Stimulated activated CD8-positive, alpha-beta memory T cell treated with anti-CD3 and anti-CD28 coated beads, Interleukin-4, amount 100 ng/mL, for 1 hour (primary cell): ENCODE data around the gene UNCX.
"Not testable (repeated sequence)": the region's sequence is repeated elsewhere in the genome, so short reads cannot be mapped to it uniquely, and the experiment has no call there.

Experiments
- DNase-seq, 2 donors: peaks; one replicate each; pipeline ENCODE4 v3.0.0-alpha.2; 2020; ENCODE audit warnings: low read depth in 2 of 2, low spot score in 1 of 2

UNCX gene

DNA sequence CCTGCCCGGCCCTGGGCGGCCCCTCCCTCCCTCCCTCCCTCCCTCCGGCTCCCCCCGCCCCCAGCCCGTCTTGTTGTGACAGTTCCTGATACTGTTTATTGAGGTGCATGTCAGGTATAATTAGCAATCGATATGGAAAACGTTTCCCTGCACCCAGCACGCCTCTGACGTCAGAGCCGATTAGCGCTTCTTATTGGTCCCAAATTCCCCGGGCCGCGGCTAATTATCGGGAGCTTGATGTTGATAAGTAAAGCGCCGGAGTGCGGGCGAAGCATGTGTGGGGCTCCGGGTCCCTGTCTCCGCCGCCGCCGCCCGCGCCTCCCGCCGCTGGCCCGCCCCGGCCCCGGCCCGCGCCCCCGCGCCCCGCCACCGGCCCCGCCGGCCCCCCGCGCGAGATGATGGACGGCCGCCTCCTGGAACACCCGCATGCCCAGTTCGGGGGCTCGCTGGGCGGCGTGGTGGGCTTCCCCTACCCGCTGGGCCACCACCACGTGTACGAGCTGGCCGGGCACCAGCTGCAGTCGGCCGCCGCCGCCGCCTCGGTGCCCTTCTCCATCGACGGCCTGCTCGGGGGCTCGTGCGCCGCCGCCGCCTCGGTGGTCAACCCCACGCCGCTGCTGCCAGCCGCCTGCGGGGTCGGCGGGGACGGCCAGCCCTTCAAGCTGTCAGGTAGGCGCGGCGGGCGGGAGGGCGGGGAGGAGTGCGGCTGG lies at the start of gene UNCX:
TSS of gene UNCX (plus strand) at position 250 of the 710 bp plus-strand sequence. CDS start at position 396, 146 bp downstream.
- DNase-seq = no peak

- no peak for DNase-seq
These were observed 45.5 kb upstream of the UNCX start for GRCh38 chr7:1187127-1187526.

GRCh38 chr7:1188720-1189294 lies 43.9 kb upstream of the UNCX start:
- no peak for DNase-seq

DNA sequence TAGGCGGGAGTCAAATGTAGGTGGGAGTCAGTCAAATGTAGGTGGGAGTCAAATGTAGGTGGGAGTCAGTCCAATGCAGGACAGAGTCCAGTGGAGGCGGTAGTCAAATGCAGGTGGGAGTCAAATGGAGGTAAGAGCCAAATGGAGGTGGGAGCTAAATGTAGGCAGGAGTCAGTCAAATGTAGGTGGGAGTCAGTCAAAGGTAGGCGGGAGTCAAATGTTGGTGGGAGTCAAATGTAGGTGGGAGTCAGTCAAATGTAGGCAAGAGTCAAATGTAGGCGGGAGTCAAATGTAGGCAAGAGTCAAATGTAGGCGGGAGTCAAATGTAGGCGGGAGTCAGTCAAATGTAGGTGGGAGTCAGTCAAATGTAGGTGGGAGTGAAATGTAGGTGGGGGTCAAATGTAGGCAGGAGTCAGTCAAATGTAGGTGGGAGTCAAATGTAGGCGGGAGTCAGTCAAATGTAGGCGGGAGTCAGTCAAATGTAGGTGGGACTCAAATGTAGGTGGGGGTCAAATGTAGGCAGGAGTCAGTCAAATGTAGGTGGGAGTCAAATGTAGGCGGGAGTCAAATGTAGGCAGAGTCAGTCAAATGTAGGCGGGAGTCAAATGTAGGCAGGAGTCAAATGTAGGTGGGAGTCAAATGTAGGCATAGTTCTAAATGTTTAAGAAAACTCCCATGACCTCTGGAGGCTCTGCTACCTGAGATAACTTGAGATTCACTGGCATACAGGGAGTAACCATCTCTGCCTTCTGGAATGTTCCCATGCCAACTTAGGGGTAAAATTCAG lies 42.5 kb upstream of the UNCX start:
- DNase-seq = no peak

DNA sequence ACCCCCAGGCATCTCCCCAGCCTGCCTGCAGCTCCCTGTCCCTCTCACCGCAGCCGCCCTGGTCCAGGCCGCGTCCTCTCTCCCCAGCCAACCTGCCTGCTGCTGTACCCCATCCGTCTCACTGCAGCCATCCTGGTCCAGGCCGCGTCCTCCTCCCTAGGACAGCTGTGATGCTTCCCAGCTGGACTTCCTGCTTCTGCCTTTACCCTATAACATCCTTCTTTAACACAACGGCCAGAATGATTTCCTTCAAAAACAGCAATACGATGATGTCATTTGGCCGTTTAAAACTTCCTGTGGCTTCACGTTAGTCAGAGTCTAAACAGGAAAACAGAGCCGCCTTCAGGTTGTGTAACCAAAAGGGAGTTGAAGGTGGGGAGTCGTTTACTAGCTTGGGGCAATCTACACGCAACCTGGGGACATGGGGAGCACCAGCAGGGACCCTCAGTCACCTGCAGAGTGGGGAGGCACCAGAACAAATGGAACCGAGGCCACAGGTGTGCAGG lies 40.4 kb upstream of the UNCX start:
- DNase-seq = no peak

DNA sequence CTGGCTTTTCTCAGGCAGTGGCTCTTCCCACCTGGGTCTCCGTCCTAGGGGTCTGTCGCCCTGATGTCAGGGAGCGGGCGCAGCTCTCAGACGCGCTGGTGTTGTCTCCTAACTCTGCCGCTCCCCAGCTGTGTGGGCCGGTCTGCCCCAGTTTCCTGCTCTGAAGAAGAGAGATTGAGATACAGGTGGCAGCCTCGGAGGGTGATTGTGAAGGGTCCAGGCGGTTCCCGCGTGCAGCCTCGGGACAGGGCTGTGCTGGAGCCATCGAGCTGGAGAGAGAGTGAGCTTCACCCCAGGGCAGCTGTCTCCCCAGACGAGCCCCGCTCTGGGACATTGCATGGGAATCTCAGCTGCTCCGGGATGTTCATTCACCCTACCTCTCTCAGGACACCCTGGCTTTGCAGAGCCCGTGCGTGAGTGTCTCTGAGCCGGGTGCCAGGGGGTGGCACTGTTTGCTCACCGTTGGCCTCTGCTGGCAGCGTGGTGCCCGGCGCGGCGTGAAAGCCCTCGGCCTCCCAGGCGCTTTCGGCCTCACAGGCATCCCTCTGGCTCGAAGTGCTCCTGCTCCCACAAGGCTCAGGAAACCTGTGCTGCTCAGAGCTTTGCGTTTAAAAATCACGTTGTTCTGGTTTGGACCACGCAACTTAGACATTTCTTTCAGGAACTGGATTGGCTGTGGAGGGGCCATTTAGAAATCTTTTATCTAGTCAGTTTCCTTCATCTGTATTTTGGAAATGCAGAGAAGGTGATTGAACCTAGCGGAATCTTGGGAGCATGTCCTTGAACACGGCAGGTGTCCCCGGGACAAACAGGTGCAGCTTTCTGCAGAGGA lies 38.9 kb upstream of the UNCX start:
- DNase-seq = no peak

DNA sequence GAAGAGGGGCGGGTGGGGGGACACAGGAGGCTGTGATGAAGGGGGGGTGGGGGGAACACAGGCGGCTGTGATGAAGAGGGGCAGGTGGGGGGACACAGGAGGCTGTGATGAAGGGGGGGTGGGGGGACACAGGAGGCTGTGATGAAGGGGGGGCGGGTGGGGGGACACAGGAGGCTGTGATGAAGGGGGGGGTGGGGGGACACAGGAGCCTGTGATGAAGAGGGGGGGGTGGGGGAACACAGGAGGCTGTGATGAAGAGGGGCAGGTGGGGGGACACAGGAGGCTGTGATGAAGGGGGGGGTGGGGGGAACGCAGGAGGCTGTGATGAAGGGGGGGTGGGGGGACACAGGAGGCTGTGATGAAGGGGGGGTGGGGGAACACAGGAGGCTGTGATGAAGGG lies 36.2 kb upstream of the UNCX start:
- not testable (repeated sequence) for DNase-seq

GRCh38 chr7:1196950-1197349 lies 35.7 kb upstream of the UNCX start:
- DNase-seq = no peak

GRCh38 chr7:1197997-1198625 lies 34.6 kb upstream of the UNCX start:
- no peak for DNase-seq

DNA sequence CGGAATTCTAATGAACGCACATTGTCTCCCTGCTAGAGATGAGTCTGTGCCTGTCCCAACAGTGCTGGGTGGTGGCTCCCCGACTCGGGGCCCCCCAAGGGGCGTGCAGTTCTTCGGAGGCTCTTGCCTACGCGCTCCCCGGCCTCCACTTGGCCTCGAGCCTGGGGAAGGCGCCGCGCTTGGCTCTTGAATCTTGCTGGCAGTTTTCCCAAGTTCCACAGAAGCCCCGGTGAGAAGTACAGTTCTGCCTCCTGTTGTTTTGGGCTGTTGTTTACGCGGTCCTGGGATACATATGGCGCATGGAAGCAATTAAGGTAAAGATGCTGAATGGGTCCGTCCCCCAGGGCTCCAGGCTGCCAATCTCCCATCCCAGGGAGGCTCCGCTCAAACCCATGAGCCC lies 32.6 kb upstream of the UNCX start:
- no peak for DNase-seq

- DNase-seq = no peak
These were observed 30.8 kb upstream of the UNCX start for GRCh38 chr7:1201916-1202315.

DNA sequence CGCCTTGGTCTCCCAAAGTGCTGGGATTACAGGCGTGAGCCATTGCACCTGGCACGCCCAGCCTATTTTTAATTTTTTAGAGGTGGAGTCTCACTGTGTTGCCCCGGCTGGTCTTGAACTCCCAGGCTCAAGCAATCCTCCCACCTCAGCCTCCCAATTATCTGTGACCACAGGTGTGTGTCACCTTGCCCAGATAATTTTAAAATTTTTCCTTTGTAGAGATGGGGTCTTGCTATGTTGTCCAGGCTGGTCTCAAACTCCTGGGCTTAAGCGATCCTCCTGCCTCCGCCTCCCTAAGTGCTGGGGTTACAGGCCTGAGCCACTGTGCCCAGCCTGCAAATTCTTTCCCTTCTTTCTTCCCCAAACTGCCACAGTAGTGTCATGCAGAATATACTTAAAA lies 29.8 kb upstream of the UNCX start:
- DNase-seq = not testable (repeated sequence)

DNA sequence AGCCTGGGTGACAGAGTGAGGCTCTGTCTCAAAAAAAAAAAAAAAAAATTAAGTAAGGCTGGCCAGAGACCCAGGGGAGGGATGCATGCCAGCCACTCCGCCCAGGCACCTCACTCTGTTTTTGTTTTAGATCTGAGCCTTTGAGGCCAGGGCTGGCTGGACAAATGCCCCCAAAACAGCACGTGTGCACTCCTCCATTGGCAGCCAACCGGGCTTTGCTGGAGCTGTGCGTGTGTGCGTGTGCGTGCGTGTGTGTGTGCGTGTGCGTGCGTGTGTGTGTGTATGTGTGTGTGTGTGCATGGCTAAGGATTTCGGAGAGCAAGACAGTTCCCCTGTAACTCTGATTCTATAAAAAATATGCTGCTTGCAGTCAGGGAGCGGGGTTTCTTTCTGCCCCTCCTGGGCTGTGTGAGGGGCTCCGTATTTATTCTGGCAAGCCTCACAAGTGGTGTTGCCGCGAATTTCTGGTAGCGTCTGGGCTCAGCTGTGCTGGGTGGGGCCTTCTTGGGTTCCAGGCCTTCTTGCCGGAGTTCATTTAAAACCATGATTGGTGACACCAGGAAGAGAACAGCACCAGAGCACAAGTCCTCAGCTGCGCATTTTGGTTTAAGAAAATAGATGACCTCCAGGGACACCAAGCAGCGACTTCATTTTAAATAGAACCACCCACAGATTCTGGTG lies 28.1 kb upstream of the UNCX start:
- no peak for DNase-seq

DNA sequence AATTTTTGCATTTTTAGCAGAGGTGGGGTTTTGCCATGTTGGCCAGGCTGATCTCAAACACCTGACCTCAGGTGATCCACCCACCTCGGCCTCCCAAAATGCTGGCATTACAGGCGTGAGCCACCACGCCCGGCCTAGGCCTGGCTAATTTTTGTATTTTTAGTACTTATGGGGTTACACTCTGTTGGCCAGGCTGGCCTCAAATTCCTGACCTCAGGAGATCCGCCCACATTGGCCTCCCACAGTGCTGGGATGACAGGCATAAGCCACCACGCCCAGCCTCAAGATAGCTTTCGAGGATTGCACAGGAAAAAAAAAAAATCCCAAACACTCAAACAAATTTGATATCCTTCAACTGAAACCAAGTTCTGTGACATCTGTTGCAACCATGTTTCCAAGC lies 26.9 kb upstream of the UNCX start:
- not testable (repeated sequence) for DNase-seq

- DNase-seq = no peak
These were observed 23.6 kb upstream of the UNCX start for GRCh38 chr7:1209097-1209496.

DNA sequence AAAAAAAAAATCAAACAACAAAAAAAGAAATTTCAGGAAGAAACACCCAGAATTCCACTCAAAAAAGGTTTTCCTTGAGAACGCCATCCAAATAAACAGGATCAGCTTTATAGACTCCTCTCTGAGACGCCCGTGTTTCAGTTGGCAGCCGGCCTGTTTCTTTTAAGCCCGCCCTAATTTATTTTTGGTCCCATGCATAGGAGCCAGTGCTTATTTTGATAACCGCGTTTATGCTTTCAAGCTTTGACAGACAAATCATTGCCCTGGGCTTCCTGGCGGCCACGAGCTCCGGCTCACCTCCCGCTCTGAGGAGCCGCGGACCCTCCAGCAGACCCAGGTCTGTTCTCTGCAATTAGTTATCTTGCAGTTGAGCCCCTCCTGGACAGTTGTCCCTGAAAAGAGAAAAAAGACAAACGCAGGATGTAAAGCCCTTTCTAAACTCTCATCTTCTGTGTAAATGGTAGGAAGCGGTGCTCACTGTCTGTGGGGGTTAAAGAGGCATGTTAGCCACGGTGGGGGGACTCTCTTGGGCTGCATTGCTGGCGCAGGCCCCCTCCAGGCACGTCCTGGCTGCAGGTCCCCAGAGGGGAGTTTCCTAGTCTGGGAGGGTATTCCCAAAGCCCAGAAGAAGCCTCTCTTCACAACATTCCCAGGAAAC lies 22.2 kb upstream of the UNCX start:
- DNase-seq = no peak

GRCh38 chr7:1210979-1211608 lies 21.6 kb upstream of the UNCX start:
- no peak for DNase-seq

DNA sequence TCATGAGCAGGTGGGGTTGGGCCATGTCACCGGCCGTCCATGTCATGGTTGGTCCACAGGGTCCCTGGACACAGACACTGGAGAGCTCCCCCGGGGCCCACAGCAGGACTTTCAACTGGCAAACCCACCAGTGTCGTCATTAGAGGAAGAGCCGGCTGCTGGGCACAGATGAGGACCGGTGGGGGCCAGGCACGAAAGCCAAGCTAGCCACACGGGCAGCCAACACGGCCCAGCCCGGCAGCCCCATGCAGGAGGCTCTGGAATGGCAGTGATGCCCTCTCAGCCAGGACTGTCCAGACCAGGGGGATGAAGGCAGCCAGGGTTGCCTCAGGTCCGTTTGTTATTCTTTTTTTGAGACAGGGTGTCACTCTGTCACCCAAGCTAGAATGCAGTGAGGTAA lies 21.1 kb upstream of the UNCX start:
- no peak for DNase-seq

GRCh38 chr7:1212025-1212424 lies 20.6 kb upstream of the UNCX start:
- not testable (repeated sequence) for DNase-seq
